K562 (cell line): ENCODE data around the gene PRELID2. TPM values are rescaled to one million over a fixed set of nuclear protein-coding genes. Genes with fewer than 3 reads are reported as not detected.

ENCODE experiments used
- ARID1B ChIP-seq: fragments of 450-650 bp; IDR thresholded peaks from 2 replicates; pipeline ENCODE4 v1.6.1; 2016; ENCODE audit warnings: antibody characterized with exemption, mild to moderate bottlenecking, inconsistent platforms
- ARID4B ChIP-seq: sonication (generic); formaldehyde crosslinking; IDR thresholded peaks from 2 replicates; pipeline ENCODE4 v1.8.0; 2022; ENCODE audit warnings: mild to moderate bottlenecking, missing genetic modification reagents
- ATF3 ChIP-seq, 2 experiments: fragments of 450-650 bp in 1 of 2; sonication (generic) in 1 of 2; formaldehyde crosslinking in 1 of 2; IDR thresholded peaks in 1 of 2; conservative IDR thresholded peaks in 1 of 2; 2 replicates each; pipeline versions ENCODE4 v1.6.1 to v1.8.1; 2016 to 2023; ENCODE audit warnings: mild to moderate bottlenecking in 2 of 2, moderate library complexity in 2 of 2, inconsistent platforms in 1 of 2, missing genetic modification reagents in 1 of 2
- BCOR ChIP-seq: fragments of 450-650 bp; IDR thresholded peaks from 2 replicates; pipeline ENCODE4 v1.6.1; 2016
- BRD9 ChIP-seq: fragments of 450-650 bp; IDR thresholded peaks from 2 replicates; pipeline ENCODE4 v1.6.1; 2018; ENCODE audit warnings: low read depth; ENCODE audit not compliant: partially characterized antibody
- FOS ChIP-seq: IDR thresholded peaks from 3 replicates; pipeline ENCODE4 v1.6.1; 2011; ENCODE audit not compliant: insufficient read length; ENCODE audit errors: extremely low read depth
- HDGF ChIP-seq: fragments of 450-650 bp; IDR thresholded peaks from 2 replicates; pipeline ENCODE4 v1.6.1; 2016
- HNRNPL ChIP-seq: fragments of 200-400 bp; formaldehyde crosslinking; IDR thresholded peaks from 2 replicates; pipeline ENCODE4 v1.6.1; 2017; ENCODE audit warnings: low read depth, mild to moderate bottlenecking, low read length
- HNRNPUL1 ChIP-seq: fragments of 200-400 bp; formaldehyde crosslinking; IDR thresholded peaks from 2 replicates; pipeline ENCODE4 v1.6.1; 2017; ENCODE audit warnings: low read length
- MED1 ChIP-seq: sonication (generic); formaldehyde crosslinking; IDR thresholded peaks from 2 replicates; pipeline ENCODE4 v1.8.1; 2023; ENCODE audit warnings: missing genetic modification reagents, borderline replicate concordance
- MEF2D ChIP-seq: conservative IDR thresholded peaks from 2 replicates; pipeline ENCODE4 v1.6.1; 2016; ENCODE audit warnings: low read depth, missing genetic modification characterization, missing compliant biosample characterization
- MXI1 ChIP-seq: IDR thresholded peaks from 2 replicates; pipeline ENCODE4 v1.6.1; 2011; ENCODE audit warnings: low read depth, mild to moderate bottlenecking, improper control_type of control experiment, low read length
- PCBP1 ChIP-seq: fragments of 200-400 bp; formaldehyde crosslinking; IDR thresholded peaks from 2 replicates; pipeline ENCODE4 v1.6.1; 2018; ENCODE audit warnings: mild to moderate bottlenecking, low read depth, low read length; ENCODE audit not compliant: poor library complexity, severe bottlenecking
- POLR2AphosphoS2 ChIP-seq: IDR thresholded peaks from 2 replicates; pipeline ENCODE4 v1.6.1; 2012; ENCODE audit warnings: low read length, improper control_type of control experiment
- RBFOX2 ChIP-seq: fragments of 200-400 bp; formaldehyde crosslinking; IDR thresholded peaks from 2 replicates; pipeline ENCODE4 v1.6.1; 2017; ENCODE audit warnings: low read depth, mild to moderate bottlenecking, low read length, moderate library complexity
- SMAD2 ChIP-seq: fragments of 150-350 bp; IDR thresholded peaks from 2 replicates; pipeline ENCODE4 v1.6.1; 2014; ENCODE audit warnings: low read depth, mild to moderate bottlenecking, low read length
- STAG1 ChIP-seq: sonication (generic); formaldehyde crosslinking; IDR thresholded peaks from 2 replicates; pipeline ENCODE4 v1.5.0; 2020; ENCODE audit warnings: missing genetic modification reagents, borderline replicate concordance
- XRCC3 ChIP-seq: fragments of 450-650 bp; IDR thresholded peaks from 2 replicates; pipeline ENCODE4 v1.6.1; 2017; ENCODE audit warnings: mild to moderate bottlenecking, moderate library complexity
- ZFP30 ChIP-seq: fragments of 250-450 bp; sonication (Bioruptor Pico); IDR thresholded peaks from 2 replicates; pipeline ENCODE4 v1.8.0; 2022; ENCODE audit warnings: moderate library complexity, mild to moderate bottlenecking, inconsistent platforms, borderline replicate concordance
- ZNF507 ChIP-seq: conservative IDR thresholded peaks from 2 replicates; pipeline ENCODE4 v1.6.1; 2017; ENCODE audit warnings: missing genetic modification characterization, missing compliant biosample characterization
- ZNF780A ChIP-seq: fragments of 250-450 bp; sonication (Bioruptor Pico); IDR thresholded peaks from 2 replicates; pipeline ENCODE4 v1.5.0; 2021; ENCODE audit warnings: mild to moderate bottlenecking
- polyA plus RNA-seq, 8 experiments: library from polyadenylated mRNA; depleted of rRNA in 4 of 8; stranded (reverse) in 5 of 8; unstranded in 3 of 8; fragments of >200 nt; fragmentation: Nextera tagmentation in 2 of 8; fragmentation: Illumina TruSeq in 1 of 8; extraction: Ambion mirVana in 2 of 8; extraction: Trizol in 1 of 8; gene quantifications; 2 replicates each; pipeline versions ENCODE4 v1.2.1 to v1.2.3, GENCODE V29; 2011 to 2014; ENCODE audit warnings: inconsistent platforms in 1 of 8, missing spikeins in 1 of 8
- total RNA-seq, 7 experiments: library from RNA; depleted of rRNA in 6 of 7; stranded (reverse); fragments of >200 nt in 6 of 7; fragmentation: Illumina TruSeq in 2 of 7; extraction: Trizol in 2 of 7; gene quantifications; 2 replicates each; pipeline versions ENCODE4 v1.2.1 to v1.2.3, GENCODE V29; 2011 to 2021; ENCODE audit warnings: low replicate concordance in 1 of 7
- TF ChIP-seq, protein P1 (sequence below): fragments of 450-650 bp; IDR thresholded peaks from 2 replicates; pipeline ENCODE4 v1.6.1; 2014; ENCODE audit warnings: low read depth, mild to moderate bottlenecking, moderate library complexity, borderline replicate concordance

The PRELID2 gene
- total and polyA plus RNA-seq, 9 of the 15 experiments (the other 6 are each of a cell fraction or from before 2014, with no cell fraction given), result 6.4 to 68.2 (median 28.8) TPM

- TF ChIP-seq ARID4B (CRISPR knock-in tag), result no peak
- TF ChIP-seq SMAD2, result no peak
- TF ChIP-seq RBFOX2, result peak; percentile 94
- peak; percentile 17; the same call in 1 of the 2 replicates for TF ChIP-seq MXI1
- no peak for TF ChIP-seq STAG1 (CRISPR knock-in tag)
- TF ChIP-seq ARID1B, result 0 out of 2 replicates have a peak, but pooled peaks have one; percentile 35
- TF ChIP-seq ZNF780A, result no peak
- TF ChIP-seq HNRNPUL1, result no peak
- TF ChIP-seq MED1 (CRISPR knock-in tag), result no peak
- TF ChIP-seq, protein P1, sequence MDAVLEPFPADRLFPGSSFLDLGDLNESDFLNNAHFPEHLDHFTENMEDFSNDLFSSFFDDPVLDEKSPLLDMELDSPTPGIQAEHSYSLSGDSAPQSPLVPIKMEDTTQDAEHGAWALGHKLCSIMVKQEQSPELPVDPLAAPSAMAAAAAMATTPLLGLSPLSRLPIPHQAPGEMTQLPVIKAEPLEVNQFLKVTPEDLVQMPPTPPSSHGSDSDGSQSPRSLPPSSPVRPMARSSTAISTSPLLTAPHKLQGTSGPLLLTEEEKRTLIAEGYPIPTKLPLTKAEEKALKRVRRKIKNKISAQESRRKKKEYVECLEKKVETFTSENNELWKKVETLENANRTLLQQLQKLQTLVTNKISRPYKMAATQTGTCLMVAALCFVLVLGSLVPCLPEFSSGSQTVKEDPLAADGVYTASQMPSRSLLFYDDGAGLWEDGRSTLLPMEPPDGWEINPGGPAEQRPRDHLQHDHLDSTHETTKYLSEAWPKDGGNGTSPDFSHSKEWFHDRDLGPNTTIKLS, result peak; percentile 90
- 0 out of 2 replicates have a peak, but pooled peaks have one; percentile 14 for TF ChIP-seq MEF2D (tag)
- no peak for TF ChIP-seq PCBP1
- TF ChIP-seq FOS, result no peak
- TF ChIP-seq HNRNPL, result peak; percentile 77
- no peak for TF ChIP-seq BRD9
- TF ChIP-seq ATF3 (IDR thresholded peaks at IDR 0.05), result no peak
- TF ChIP-seq ATF3 (CRISPR knock-in tag; conservative IDR thresholded peaks at IDR 0.05), result no peak
- TF ChIP-seq HDGF, result no peak
- no peak for TF ChIP-seq ZFP30
- TF ChIP-seq BCOR, result 0 out of 2 replicates have a peak, but pooled peaks have one; percentile 5
- TF ChIP-seq XRCC3, result no peak
- no peak for TF ChIP-seq ZNF507 (tag)
- TF ChIP-seq POLR2AphosphoS2, result no peak
These were observed at the start of gene PRELID2 (continued) for GRCh38 chr5:145834917-145835847.
